Ureter (tissue), 1 donor: Measurements from ENCODE around the gene TSPAN1. TPM values are rescaled to one million over a fixed set of nuclear protein-coding genes. Genes with fewer than 3 reads are reported as not detected.

Experiments used
- DNase-seq: peaks from one replicate; pipeline ENCODE4 v3.0.0-alpha.2; 2020; ENCODE audit warnings: low spot score
- total RNA-seq: library from RNA; stranded (reverse); gene quantifications from one replicate; pipeline ENCODE4 v1.2.4, GENCODE V29; 2023
- donor health status: DM: yes; HTN: yes; CAD: no.

The TSPAN1 gene, protein sequence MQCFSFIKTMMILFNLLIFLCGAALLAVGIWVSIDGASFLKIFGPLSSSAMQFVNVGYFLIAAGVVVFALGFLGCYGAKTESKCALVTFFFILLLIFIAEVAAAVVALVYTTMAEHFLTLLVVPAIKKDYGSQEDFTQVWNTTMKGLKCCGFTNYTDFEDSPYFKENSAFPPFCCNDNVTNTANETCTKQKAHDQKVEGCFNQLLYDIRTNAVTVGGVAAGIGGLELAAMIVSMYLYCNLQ
- total RNA-seq: 144 TPM

DNA sequence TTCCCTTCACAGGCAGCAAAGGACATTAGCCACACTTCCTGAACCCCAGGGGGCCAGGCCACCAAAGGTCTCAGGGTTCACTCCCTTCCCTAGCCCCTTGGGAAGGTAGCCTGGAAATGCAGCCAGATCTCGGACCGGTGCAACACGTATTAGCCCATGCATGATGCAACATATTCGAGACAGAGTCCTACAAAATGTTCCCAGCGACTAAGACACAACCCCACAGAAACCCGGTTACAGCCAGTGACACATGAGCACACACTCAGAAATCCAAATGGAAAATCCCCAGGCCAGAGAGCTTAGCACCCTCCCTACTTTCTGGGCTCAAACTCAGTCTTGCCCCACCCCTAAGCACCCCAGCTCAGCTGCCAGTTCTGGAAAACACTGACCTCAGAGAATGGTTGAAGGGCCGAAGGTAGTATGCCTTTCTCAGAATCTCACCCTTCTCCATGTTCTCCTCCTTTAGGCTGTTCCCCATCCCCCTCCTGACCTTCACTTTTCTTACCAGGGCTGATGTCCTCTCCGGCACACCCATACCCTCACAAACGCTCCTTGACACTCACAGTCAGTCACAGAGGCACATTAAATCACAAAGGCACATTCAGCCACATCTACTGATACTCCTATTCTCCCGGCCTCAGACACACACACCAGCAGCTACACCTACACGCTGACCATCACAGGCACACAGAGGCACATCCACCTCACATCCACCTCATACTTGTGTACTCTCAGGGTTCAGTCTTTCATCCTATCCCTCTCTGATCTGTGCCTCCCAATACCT, at the start of gene TSPAN1:
TSS of gene TSPAN1 (plus strand) at position 640 of the 784 bp plus-strand sequence. CDS start 6,021 bp downstream, outside the sequence.
- peak; percentile 54 for DNase-seq

DNA sequence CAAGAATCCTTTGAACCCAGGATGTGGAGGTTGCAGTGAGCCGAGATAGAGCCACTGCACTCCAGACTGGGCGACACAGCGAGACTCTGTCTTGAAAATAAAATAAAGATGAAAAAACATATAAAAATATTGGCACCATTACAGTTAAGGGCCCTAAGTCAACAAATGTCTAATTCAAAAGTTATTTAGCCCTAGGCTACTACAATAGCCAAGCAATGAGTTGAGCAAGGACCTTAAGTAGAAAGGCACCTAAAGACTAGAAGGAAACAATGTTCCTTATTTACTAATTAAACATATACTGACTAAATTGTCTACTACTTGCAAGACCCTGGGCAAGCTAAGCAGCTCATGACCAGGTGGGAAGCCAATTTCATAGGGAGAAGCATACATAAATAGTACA, 46.5 kb upstream of the TSPAN1 start:
- DNase-seq: no peak

DNA sequence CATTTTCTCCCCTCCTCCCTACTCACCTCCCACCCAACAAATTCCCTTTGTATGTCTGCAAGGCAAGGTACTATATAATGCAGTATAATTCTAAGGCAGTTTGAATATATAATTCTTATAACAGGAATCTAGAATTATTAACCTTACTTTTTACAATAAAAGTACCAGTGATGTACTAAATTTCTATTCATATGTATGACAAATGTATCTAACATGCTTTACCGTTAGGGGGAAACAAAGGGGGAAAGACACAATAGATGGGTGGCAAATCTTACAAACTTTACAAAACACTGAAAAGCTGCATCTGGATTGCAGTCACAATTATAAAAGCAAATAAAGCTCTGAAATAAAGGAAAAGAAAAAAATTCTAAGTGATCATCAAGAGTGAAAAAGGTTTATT, 44.8 kb upstream of the TSPAN1 start:
- DNase-seq: no peak

DNA sequence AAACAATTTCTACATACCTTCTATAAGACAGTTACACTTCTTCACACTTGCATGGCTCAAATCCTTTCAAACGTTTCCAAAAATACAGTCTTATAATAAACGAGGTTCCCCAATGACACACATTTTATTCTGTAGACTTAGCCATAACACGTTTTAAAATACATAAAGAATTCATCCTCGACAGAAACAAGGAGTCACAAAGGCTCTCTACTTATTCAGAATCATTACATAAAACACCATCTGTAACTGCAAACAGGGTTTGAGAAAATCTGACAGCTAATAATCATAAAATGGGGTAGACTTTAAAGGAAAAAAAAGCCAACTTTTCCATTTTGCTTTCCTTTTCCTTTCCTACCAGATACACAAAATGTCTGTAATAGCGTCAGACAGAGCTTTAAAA, 44.3 kb upstream of the TSPAN1 start:
- DNase-seq: no peak

DNA sequence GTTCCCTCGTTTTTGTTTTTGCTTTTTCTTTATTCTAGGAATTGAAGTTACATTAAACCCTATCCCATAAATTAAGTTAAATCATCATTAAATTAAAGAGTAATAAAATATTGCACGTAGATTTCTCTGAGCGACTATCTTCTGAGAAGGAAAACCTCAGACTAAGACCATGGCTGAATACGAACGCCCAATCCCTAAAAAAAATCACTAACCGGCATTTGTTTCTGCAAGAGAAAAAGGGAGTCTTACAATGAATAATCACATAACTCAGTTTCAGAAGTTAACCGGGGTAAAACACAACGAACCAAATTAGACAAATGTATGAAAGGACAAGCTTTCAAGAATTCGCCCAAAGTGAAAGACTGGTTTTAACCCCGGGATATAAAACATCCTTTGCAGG, 43.8 kb upstream of the TSPAN1 start:
- no peak for DNase-seq

DNA sequence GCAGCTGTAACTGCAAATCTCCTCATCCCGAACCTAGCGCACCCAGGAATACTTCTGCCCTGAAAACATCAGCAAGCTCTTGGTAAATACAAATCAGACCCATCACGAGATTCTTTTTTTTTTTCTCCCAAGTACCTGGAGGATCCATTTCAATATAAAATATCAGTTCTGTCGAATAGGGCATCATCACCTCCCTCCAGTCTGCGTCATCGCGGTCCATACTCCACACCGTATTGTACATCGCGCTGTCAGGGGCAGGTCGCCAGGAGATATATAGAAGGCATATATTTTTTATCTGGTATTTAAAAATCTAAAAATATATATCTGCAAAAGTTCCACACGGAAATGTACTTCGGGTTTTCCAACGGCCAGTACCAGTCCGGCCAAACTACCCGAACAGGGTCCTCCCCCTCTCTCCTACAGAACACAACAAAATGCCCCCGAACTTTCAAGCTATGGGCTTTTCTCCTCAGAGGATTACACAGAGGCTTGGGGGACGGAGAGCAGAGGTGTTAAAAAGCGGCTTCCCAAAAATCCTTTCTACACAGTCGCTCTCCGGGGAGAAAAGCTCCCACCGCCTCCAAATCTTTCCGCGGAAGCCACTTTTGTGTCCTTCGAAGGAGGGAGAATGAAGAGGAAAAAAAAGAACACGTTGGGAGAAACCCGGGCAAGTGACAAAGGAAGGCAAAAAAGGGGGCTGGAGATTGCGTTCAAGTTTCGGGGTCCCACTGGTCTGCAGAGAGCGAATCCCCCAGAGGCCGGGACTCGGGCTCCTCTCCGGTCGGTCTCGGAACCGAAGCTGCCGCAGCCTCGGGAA, 43.0 kb upstream of the TSPAN1 start:
- DNase-seq: no peak

DNA sequence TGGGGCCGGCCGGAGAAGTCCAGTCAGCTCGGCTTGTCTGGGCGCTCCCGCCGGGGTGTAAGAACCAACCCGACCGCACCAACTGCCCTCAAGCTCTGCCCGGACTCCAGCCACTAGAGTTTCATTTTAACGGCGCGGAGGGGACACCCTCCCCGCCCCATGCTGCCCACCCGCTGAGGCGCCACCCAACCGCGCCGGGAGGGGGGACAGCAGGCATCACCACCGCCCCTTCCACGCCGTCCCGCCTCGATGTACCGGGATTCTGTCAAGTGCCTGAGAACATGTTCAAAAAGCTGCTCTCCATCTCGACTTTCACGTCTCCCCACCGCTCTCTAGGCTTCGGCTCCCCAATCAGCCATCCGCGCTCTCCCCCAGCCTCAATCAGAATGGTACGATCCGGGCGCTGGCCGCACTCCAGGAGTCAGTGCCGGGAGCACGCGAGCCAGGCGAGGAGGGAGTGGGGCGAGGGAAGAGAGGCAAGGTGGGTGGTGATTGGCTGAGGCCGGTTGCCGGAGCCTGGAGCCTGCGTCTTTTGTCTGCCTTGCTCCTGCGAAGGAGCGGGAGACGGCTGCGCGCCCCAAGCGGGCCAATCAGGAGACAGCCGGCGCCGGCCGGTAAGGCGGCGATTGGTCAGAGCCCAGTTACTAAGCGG, 42.2 kb upstream of the TSPAN1 start, which contains the start of gene PIK3R3:
TSS of gene PIK3R3 (minus strand) at position 101 of the 652 bp plus-strand sequence. CDS start 677 bp downstream, outside the sequence.
- DNase-seq: peak; percentile 99

DNA sequence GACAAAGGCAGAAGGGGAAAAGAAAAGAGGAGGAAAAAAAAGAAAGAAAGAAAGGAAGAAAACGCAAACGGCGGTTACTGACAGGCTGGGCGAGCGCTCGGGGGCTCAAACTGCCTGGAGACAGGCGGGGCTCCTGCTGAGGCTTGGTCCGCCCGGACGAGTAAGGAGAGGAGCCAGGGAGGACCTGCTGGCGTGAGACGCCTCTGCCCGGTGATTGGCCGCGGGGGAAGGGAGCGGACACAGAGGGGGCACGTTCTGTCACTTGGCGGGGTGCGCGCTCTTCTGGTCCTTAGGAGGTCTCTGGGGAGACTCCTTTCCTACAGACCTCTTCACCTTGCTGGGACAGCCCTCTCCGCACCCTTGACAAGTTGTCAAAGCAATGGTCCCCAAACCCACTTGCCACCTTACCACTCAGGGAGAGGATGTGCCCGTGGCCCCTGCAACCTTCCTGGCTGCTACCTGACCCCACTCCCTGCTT, 41.7 kb upstream of the TSPAN1 start:
- DNase-seq: no peak

DNA sequence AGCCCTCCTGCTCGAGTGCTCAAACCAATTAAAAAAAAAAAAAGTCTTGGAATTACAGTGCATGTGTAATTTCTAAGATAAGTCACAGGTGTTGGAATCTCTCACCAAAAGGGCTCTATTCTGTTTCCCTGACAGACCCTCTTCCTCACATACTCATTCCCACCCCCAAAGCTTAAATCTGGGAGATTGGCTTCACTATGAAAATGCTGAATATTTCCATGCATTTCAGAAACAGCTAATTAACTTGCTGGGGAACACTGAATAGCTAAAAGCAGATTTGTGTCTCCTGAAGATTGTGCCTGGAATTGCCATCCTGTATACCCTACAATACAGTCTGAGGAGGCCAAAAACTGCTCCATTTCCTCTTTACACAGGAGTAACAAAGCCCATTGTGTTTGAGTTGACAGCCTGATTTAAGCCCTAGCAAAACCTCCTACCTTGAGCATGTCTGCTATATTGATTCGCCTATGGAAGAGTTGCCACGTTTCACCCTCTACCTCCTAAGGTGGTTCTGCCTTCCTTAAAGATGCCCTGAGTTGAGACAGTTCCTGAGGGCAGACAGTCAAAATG, 41.0 kb upstream of the TSPAN1 start:
- no peak for DNase-seq

DNA sequence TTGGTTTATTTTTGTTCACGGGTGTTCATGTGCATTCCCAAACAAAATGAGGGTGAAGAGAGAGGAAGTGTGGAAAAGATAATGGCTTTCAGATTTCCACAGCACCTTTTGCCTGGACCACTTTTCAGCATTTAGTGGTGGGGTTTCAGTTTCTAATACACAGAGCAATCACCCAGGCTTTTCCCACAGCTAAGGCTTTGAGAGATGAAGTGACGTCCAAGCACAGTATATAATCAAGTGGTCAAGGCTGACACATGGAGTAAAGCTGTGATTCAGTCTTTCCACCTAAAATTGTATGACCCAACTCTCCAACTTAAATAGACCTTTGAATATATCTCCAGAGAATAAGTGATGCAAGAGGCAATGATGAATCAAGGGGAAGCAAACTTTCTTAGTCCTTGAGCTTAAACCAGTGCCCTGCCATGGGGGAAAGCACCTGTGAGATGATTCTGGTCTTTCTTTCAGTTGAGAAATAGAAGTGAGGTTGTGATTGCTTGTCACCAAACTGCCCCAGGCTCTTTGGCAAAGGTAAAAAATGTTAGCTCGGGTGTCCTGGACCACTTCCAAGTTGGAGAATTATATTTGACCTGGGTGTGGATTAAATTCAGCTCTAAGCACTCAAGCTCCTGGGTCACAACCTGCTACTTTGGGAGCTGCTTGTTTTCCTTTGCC, 40.1 kb upstream of the TSPAN1 start:
- DNase-seq: no peak

DNA sequence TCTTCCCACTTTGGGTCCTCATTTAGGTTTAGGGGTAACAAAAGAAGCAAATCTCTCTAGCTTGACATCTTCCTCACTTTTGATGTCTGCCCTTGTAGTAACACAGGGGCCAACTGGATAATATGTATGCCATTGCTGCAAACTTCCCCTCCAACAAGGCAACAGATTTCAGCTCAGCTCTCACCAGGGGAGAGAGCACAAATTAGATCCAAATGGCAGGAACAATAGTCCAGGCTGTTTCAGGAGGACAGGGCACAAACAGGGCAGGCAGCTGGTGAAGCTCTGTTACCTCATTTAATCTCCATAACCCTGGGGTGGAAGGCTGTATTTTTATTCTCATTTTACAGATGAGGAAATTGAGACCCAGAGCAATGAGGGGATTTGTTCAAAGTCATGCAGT, 38.2 kb upstream of the TSPAN1 start:
- no peak for DNase-seq

DNA sequence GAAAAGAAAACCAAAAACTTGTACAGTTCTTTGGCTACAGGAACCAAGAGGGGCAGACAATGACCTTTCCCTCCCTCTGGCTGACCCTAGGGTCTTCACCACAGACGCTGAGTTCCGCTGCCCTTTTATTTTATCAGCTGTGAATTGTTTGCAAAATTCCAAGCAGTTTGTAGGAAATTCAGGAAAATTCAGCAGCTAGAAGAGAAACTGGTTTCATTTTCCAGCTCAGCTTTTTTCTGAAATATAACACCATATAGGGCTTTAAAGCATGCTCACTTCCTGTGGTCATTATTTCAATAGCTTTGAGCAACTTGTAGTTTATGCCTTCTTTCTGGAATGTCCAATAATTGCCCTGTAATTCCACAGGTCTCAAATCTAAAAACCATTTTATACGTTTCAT, 37.0 kb upstream of the TSPAN1 start:
- DNase-seq: no peak

DNA sequence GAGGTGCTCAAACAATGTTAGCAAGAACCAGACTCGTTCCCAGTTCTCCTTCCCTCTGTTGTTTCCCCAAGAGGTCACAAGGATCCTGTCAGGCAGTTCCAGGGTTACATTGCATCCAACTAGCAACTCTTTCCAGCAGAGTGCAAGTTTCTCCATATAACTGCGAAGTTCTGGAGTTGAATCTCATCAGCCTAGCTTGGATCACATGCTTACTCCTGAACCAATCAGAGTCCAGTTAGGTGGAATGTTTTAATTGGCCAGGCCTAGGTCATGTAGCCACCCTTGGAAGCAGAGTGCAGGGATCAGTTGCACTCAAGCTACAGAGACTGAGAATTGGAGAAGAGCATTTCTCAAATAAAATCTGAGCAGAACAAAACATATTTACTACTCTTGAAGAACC, 26.6 kb upstream of the TSPAN1 start:
- no peak for DNase-seq

DNA sequence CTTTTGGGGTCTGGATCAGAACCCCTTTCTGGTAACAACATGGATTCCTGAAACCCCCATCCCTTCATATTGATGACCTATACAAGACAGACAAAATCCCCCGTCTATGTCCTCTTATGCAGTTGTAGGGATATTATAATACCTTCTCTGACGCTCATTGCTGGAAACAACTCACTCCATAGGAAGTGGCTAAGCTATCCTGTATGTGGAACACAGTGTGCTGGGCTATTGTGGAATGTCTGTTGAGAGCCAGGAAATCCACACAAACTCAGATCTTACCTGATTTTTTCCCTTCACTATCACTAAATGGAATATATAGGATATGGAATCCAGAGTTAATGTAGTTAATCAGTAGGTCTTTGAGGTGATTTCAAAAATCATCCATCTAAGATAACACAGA, 24.8 kb upstream of the TSPAN1 start:
- no peak for DNase-seq

DNA sequence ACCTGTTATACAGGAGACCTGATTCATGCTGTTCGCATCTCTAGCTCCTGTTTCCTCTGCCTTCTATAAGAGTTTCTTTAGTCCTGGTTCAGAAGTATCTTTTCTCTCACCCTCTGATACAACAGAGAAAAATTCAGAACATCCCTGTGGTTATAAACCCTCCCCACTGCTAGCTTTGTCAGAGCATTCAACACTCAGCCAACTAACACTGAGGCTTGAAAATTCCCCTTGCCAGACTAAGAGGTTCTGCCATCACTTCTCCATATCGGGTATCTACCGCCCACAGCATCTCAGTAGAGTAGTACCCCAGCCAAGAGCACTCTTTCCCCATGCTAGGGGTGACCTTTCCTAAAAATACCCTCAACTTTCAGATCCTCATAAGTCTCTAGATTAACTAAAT, 22.9 kb upstream of the TSPAN1 start:
- DNase-seq: no peak

DNA sequence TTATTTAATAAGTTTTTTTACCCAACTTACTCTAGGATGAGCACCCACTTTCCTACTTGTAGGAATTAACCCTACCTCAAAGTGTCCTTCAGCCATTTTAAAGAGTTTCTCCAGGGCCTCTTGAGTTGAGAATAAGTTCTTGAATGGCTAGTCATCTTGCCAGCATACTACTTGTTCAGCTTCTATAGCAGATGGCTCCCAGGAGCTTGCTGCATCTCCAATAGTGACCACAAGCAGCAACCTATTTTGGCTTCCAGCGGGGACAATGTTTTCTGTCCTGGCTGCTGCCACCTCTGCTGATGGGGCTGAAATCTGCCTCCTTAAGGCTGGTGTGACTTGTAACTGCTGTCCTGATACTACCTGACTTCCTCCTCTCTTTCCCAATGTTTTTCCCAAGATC, 21.7 kb upstream of the TSPAN1 start:
- DNase-seq: no peak

DNA sequence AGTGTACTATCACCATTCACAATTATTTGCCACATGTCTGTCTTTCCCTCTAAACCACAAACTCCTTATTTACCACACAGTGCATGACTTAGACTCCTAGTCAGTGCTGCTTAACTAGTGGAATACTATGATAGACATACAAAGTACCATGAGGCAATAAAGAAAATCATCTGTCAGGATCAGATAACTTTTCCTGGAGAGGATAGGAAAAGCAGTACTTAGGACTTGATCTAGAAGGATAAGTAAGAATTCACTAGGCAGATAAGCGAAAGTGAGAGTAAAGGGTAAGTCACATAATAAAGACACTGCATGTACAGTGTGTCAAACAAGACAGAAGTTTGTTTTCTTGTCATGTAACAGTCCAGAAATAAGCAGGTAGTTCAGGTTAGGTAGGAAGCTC, 21.2 kb upstream of the TSPAN1 start:
- DNase-seq: no peak

DNA sequence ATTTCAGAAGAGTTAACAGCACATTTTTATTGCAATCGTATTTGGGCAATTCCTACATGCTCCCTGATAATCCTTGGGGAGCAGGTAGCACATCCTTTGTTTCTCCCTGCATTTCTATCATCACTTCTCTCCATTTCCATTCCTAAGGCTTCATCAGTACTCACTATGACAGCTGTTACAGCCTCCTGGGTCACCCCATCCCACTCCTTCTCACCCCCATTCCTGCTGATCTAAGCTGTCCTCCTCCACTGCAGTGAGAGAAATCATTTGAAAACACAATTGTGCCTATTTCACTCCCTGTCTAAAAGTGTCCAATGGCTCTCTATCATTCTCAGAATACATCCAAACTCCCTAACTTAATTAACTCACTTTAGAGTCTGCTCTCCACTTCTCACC, 17.0 kb upstream of the TSPAN1 start:
- no peak for DNase-seq

DNA sequence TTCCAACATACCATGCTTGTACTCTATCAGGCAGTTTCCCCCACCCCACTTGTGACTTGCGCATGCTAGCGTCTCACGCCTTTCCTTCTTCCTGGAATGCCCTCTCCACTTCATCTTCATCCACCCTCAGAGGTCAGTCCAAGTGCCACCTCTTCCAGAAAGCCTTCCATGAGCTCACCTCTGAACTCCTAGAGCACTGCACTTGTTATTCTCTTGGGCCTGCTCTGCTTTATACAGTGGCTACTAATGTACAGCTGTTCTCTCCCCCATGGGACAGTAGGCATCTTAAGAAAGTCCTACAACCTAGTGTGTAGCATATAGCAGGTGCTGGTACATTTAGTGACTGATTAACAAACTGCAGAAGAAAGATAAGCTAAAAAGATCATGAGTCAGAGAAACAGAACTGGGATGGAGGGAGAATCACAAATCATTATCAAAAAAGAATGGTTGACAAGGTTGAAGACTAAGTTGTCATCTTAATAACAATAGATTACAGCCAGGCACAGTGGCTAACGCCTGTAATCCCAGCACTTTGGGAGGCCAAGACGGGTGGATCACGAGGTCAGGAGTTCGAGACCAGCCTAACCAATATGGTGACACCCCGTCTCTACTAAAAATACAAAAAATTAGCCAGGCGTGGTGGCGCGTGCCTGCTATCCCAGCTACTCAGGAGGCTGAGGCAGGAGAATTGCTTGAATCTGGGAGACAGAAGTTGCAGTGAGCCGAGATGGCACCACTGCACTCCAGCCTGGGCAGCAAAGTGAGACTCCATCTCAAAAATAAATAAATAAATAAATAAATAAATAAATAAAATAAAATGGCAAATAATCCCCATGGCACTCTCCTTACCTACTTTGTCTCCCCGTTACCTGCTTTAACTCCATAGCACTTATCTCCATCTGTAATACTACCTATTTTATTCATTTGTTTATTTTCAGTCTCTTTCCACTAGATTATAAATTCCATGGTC, 16.3 kb upstream of the TSPAN1 start:
- DNase-seq: no peak

DNA sequence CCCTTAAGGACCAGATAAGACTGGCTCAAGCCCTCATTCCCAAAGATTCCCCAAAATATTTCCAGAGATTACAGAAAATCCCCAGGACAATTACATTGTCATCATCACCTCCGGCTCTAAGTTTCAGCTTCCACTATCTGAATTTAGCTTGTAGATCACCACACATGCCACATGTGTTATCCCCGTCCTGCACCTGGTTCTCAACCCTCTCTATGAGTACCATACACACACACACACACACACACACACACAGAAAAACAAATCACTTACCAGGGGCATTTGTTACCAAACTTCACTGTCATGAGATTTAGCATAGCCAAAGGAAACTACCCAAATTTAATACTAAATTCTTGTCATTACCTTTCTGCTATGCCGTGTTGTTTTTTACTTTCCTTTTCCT, 15.4 kb upstream of the TSPAN1 start:
- no peak for DNase-seq
